Tibial artery (tissue), 4 donors: ENCODE measurements around the gene FXYD5.
"Not testable (repeated sequence)": the region's sequence is repeated elsewhere in the genome, so short reads cannot be mapped to it uniquely, and the experiment has no call there.

Experiments used
- DNase-seq, 2 donors: peaks; one replicate each; pipeline ENCODE4 v3.0.0-alpha.2; 2019
- H3K27ac ChIP-seq, 2 donors: fragments of 200-600 bp; sonication (generic) in 1 of 2; 1 replicate in 1 of 2; 2 replicates in 1 of 2; pipeline ENCODE4 v1.5.1; 2018 to 2019; ENCODE audit warnings: mild to moderate bottlenecking in 1 of 2
- H3K27me3 ChIP-seq, 2 donors: fragments of 200-600 bp; sonication (generic) in 1 of 2; one replicate each; pipeline versions ENCODE4 v1.5.1 to v1.6.0; 2016 to 2019
- H3K36me3 ChIP-seq, 3 donors: fragments of 200-600 bp; sonication (generic) in 2 of 3; one replicate each; pipeline ENCODE4 v1.5.1; 2016 to 2019; ENCODE audit warnings: mild to moderate bottlenecking in 2 of 3
- H3K4me1 ChIP-seq, 4 donors: fragments of 200-600 bp; sonication (generic) in 2 of 4; 1 replicate in 3 of 4; 2 replicates in 1 of 4; pipeline ENCODE4 v1.5.1; 2016 to 2019
- H3K4me3 ChIP-seq, 2 donors: fragments of 200-600 bp; sonication (generic) in 1 of 2; 1 replicate in 1 of 2; 2 replicates in 1 of 2; pipeline ENCODE4 v1.5.1; 2018 to 2019; ENCODE audit warnings: mild to moderate bottlenecking in 2 of 2
- H3K9me3 ChIP-seq, 3 donors: fragments of 200-600 bp; sonication (generic) in 1 of 3; one replicate each; pipeline ENCODE4 v1.5.1; 2016 to 2019
- CTCF ChIP-seq, 2 experiments: fragments of 200-600 bp in 1 of 2; fragments of 450-650 bp in 1 of 2; IDR thresholded peaks; one replicate each; pipeline ENCODE4 v1.5.1; 2017 to 2019; ENCODE audit warnings: antibody characterized with exemption in 2 of 2, mild to moderate bottlenecking in 1 of 2, moderate library complexity in 1 of 2
- intact Hi-C: fragments of 100-400 bp; cut with DNase I; formaldehyde crosslinking; loops from one replicate; pipeline ENCODE4 v1.15.0; 2023; ENCODE audit warnings: low total_unique reads

Gene FXYD5

GRCh38 chr19:35125270-35125717 lies 29.2 kb upstream of the FXYD5 start:
- no peaks in the 10 kb centered on the region for H3K9me3 ChIP-seq
- no peak overlapping the region for H3K4me3 ChIP-seq
- intact Hi-C loops, result loop anchor here (10.0 kb wide), 1 partner anchor 590 kb away; the partner anchor contains the start of gene KMT2B
- DNase-seq, result no peak
- H3K27ac ChIP-seq, result peak overlapping the region; percentile 90 to 95
- no peaks in the 10 kb centered on the region for H3K27me3 ChIP-seq
- H3K4me1 ChIP-seq, result peaks cover 14 to 59% (median 33%) of the 10 kb centered on the region in 4 donors
- peaks cover 0 to 5% (median 0%) of the 10 kb centered on the region in 3 donors for H3K36me3 ChIP-seq
- no peak for TF ChIP-seq CTCF (IDR thresholded peaks at IDR 0.05)

- Histone ChIP-seq H3K4me1 (peaks cover 14 to 52% (median 33%) of the 10 kb centered on the region in 4 donors), H3K4me3 (peak overlapping the region; percentile 22 to 23), H3K27me3 (no peaks in the 10 kb centered on the region), H3K9me3 (no peaks in the 10 kb centered on the region), H3K27ac (peak overlapping the region; percentile 90 to 95), H3K36me3 (peaks cover 0 to 5% (median 0%) of the 10 kb centered on the region in 3 donors)
- no peak for TF ChIP-seq CTCF (IDR thresholded peaks at IDR 0.05)
- intact Hi-C loops, result loop anchor here (10.0 kb wide), 1 partner anchor 589 kb away; the partner anchor contains the start of gene KMT2B
- DNase-seq, result no peak
These were observed 28.5 kb upstream of the FXYD5 start for GRCh38 chr19:35125749-35126623.

GRCh38 chr19:35126624-35126959 lies 27.9 kb upstream of the FXYD5 start:
- peak overlapping the region; percentile 90 to 95 for H3K27ac ChIP-seq
- no peaks in the 10 kb centered on the region for H3K9me3 ChIP-seq
- no peak for TF ChIP-seq CTCF (IDR thresholded peaks at IDR 0.05)
- H3K4me1 ChIP-seq, result peaks cover 14 to 50% (median 33%) of the 10 kb centered on the region in 4 donors
- intact Hi-C loops, result loop anchor here (10.0 kb wide), 1 partner anchor 588 kb away; the partner anchor contains the start of gene KMT2B
- H3K36me3 ChIP-seq, result no peaks in the 10 kb centered on the region
- DNase-seq, result peak in 1 of 2 donors; percentile 29
- no peaks in the 10 kb centered on the region for H3K27me3 ChIP-seq
- peak overlapping the region; percentile 22 to 23 for H3K4me3 ChIP-seq

- no peaks in the 10 kb centered on the region for H3K27me3 ChIP-seq
- H3K27ac ChIP-seq, result peak overlapping the region in 1 of 2 donors; percentile 5
- peaks cover 7 to 42% (median 28%) of the 10 kb centered on the region in 4 donors for H3K4me1 ChIP-seq
- no peak overlapping the region for H3K4me3 ChIP-seq
- no peak for TF ChIP-seq CTCF (IDR thresholded peaks at IDR 0.05)
- intact Hi-C loops, result loop anchor here (10.0 kb wide), 1 partner anchor 587 kb away; the partner anchor contains the start of gene KMT2B
- no peaks in the 10 kb centered on the region for H3K9me3 ChIP-seq
- H3K36me3 ChIP-seq, result no peaks in the 10 kb centered on the region
- DNase-seq, result no peak
These were observed 26.7 kb upstream of the FXYD5 start for GRCh38 chr19:35127871-35128270.

- Histone ChIP-seq H3K4me3 (no peak overlapping the region), H3K4me1 (peaks cover under 1 to 35% (median 22%) of the 10 kb centered on the region in 4 donors), H3K36me3 (no peaks in the 10 kb centered on the region), H3K9me3 (no peaks in the 10 kb centered on the region), H3K27ac (no peak overlapping the region), H3K27me3 (no peaks in the 10 kb centered on the region)
- no peak for TF ChIP-seq CTCF (IDR thresholded peaks at IDR 0.05)
- no peak for DNase-seq
- intact Hi-C loops, result loop anchor here (10.0 kb wide), 1 partner anchor 586 kb away; the partner anchor contains the start of gene KMT2B
These were observed 26.0 kb upstream of the FXYD5 start for GRCh38 chr19:35128398-35129057.

GRCh38 chr19:35129724-35130274 lies 24.7 kb upstream of the FXYD5 start:
- not testable (repeated sequence) for H3K9me3 ChIP-seq, DNase-seq, H3K4me3 ChIP-seq, H3K36me3 ChIP-seq, H3K27me3 ChIP-seq, H3K27ac ChIP-seq
- peaks cover 0 to 35% (median 22%) of the 10 kb centered on the region in 4 donors for H3K4me1 ChIP-seq
- intact Hi-C loops, result loop anchor here (10.0 kb wide), 1 partner anchor 585 kb away; the partner anchor contains the start of gene KMT2B
